GM12875 (cell line): ENCODE data around the gene ZNF747.

ENCODE experiments used
- H3K4me3 ChIP-seq: one replicate; pipeline ENCODE4 v1.5.1; 2011; ENCODE audit warnings: low read depth, low read length, control low read depth
- TF ChIP-seq, protein P1 (sequence below): IDR thresholded peaks from 2 replicates; pipeline ENCODE4 v1.5.1; 2011; ENCODE audit warnings: low read depth, mild to moderate bottlenecking, control low read depth, inconsistent platforms, low read length, moderate library complexity, borderline replicate concordance; ENCODE audit not compliant: insufficient read depth

Gene ZNF747

DNA sequence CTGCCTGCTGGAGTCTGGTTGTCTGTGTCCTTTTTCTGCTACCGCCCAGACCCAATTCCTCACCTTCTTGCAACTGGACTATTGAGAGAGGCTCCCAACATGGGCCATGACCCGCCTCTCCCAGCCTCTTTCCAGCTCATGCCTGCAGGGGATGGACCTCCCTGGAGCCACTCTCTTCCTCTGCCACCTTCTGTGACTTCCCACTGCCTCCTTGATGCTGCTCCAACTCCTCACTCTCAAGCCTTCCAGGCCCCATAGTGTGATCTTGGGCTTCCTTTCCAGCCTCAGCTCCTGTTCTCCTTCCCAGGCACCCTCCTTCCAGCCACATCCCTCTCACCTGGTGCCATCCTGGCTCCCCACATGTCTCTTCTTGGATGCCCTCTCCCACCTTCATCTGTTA lies 19.4 kb downstream of the ZNF747 start:
- TF ChIP-seq, protein P1, sequence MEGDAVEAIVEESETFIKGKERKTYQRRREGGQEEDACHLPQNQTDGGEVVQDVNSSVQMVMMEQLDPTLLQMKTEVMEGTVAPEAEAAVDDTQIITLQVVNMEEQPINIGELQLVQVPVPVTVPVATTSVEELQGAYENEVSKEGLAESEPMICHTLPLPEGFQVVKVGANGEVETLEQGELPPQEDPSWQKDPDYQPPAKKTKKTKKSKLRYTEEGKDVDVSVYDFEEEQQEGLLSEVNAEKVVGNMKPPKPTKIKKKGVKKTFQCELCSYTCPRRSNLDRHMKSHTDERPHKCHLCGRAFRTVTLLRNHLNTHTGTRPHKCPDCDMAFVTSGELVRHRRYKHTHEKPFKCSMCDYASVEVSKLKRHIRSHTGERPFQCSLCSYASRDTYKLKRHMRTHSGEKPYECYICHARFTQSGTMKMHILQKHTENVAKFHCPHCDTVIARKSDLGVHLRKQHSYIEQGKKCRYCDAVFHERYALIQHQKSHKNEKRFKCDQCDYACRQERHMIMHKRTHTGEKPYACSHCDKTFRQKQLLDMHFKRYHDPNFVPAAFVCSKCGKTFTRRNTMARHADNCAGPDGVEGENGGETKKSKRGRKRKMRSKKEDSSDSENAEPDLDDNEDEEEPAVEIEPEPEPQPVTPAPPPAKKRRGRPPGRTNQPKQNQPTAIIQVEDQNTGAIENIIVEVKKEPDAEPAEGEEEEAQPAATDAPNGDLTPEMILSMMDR, result no peak
- no peak overlapping the region for H3K4me3 ChIP-seq

DNA sequence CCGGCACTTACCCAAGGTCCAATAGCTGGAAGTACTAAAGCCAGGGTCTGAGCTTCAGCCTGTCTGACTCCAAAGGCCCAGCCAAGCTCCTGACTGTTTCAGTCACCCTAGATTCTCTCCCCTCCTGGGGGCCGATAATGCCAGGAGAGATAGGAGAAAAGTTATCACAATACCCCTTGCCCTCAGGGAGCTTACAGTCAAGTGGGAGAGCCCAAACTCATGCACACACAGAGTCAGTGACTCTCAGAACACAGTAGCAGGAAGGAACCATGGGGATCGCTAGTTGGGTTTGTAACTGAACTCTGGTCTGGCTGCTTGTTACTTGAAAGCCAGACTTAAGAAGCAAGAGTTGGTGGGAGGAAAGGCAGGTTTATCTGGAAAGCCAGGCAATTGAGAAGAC lies 23.1 kb downstream of the ZNF747 start:
- TF ChIP-seq, protein P1, result no peak
- H3K4me3 ChIP-seq, result no peak overlapping the region

DNA sequence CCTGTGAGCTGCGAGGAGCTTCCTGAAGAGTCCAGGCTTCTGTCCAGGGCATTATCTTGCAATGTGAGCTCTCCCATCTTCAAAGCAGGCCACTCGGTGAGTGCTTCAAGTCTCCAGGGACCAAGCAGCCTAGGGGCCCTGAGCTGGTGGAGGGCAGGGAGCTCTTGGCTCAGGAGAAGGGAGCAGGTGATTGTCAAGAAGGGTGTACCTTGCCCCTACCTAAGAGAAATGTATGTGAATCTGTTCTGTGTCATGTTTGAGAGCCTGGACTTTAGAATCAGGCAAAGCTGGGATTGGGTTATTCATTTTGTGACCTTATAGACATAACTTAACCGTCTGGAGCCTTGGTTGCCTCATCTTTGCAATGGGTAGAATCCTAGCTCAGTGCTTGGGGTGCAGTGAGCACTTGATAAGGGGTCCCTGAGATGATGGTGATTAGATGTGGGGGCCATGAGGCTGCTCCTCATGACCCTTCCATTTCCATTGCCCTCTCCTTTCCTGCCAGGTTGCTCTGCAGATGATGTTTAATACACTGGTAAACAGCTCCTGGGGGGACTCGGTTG lies 24.2 kb downstream of the ZNF747 start:
- no peak overlapping the region for H3K4me3 ChIP-seq
- TF ChIP-seq, protein P1, result no peak

DNA sequence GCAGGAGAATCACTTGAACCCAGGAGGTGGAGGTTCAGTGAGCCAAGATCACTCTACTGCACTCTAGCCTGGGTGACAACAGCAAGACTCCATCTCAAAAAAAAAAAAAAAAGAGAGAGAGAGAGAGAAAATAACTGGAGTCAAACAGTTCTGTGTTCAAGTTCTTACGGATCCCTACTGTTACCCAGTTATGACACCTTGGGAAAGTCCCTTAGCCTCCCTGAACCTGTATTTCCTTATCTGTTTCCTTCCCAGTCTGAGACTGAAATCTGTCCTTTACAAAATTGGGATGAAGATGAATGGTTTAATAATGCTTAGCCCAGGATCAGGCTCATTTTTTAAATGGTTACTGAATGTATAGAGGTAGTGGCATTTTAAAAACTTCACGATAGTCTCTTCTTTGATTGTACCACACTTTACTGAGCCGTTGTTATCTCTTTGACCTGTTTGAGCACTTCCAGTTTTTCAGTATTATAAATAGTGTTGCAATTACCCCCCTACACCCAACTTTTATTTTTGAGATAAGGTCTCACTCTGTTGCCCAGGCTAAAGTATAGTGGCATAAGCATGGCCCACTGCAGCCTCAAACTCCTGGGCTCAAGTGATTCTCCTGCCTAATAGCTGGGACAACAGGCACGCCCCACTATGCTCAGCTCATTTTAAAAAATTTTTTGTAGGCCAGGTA lies 25.4 kb downstream of the ZNF747 start:
- no peak overlapping the region for H3K4me3 ChIP-seq
- TF ChIP-seq, protein P1, result no peak

DNA sequence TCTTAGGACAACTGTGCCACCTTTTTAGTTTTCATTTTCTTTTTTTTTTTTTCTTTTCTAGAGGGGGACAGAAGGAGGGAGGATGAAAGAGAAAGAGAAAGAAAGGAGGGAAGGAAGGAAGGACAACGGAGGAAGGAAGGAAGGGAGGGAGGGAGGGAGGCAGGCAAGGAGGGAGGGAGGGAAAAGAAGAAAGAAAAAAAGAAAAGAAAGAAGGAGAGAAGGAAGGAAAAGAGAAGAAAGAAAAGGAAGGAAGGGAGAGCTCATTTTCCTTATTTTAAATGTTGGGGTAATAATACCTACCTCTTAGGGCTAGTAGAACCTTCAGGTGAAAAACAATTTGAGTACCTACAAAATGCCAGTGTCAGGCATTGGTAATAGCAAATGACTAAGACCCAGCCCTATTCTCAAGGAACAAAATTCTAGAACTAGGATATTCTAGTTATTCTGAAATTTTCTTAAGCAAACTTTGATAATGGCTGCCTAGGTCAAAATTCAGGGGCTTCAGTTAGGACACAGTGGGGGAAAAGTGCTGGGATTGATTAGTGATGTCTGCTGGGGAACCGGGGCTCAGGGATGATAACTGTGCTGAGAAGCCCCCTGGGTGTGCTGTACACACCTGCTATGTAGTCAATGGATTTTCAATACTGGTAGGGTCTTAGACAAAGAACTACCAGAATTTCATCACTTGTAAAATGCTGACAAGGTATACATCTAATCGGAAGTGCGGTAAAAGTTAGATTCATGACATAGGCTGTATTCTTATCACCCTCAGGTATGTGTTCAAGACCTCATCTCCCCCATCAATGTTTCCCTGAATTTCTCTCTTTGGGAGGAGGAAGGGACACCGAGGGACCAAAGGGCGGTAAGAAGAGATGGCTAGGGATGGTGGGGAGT lies 31.0 kb downstream of the ZNF747 start:
- no peak overlapping the region for H3K4me3 ChIP-seq
- TF ChIP-seq, protein P1, result no peak

DNA sequence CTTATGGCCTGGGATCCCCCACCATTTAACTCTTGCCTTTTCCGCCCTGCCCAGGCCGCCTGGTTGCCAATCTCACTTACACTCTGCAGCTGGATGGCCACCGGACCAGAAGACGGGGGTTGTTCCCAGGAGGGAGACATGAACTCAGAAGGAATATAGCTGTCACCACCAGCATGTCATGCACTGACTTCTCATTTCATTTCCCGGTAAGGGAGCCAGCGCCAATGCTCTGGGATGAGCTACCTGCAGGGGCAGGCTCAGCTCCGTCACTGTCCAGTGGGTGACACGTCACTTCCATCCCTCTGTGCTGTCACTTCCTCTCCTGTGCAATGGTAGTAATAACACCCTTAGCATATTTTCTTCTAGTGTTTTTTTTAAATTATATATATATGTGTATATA lies 35.4 kb downstream of the ZNF747 start:
- TF ChIP-seq, protein P1, result no peak
- H3K4me3 ChIP-seq, result no peak overlapping the region
